A172 (cell line): Measurements from ENCODE around the gene ZEB2. TPM values are rescaled to one million over a fixed set of nuclear protein-coding genes. Genes with fewer than 3 reads are reported as not detected.

ENCODE experiments used
- DNase-seq: peaks from one replicate; pipeline ENCODE4 v3.0.0-alpha.2; 2015; ENCODE audit warnings: low spot score
- total RNA-seq: library from RNA; depleted of rRNA; stranded (reverse); fragments of >200 nt; shearing (Covaris generic); gene quantifications from 2 replicates; pipeline ENCODE4 v1.2.3, GENCODE V29; 2014

Gene ZEB2
- total RNA-seq, 1 experiment from 2014 or later, result 35.0 TPM

GRCh38 chr2:144357623-144358373 is 162.1 kb downstream of the ZEB2 start:
- DNase-seq, result peak; percentile 96

- DNase-seq, result no peak
Measured at GRCh38 chr2:144356402-144356801, 163.5 kb downstream of the ZEB2 start.

GRCh38 chr2:144354953-144355352 is 165.0 kb downstream of the ZEB2 start:
- DNase-seq, result no peak

GRCh38 chr2:144351687-144352086 is 168.2 kb downstream of the ZEB2 start:
- DNase-seq, result no peak

GRCh38 chr2:144350151-144350802 is 169.6 kb downstream of the ZEB2 start:
- DNase-seq, result no peak

- no peak for DNase-seq
Measured at GRCh38 chr2:144349674-144350073, 170.2 kb downstream of the ZEB2 start.

- DNase-seq, result no peak
Measured at GRCh38 chr2:144348846-144349245, 171.1 kb downstream of the ZEB2 start.

- no peak for DNase-seq
Measured at GRCh38 chr2:144346229-144346628, 173.7 kb downstream of the ZEB2 start.

- DNase-seq, result no peak
Measured at GRCh38 chr2:144343145-144343544, 176.8 kb downstream of the ZEB2 start.

GRCh38 chr2:144341538-144341937 is 178.4 kb downstream of the ZEB2 start:
- DNase-seq, result no peak

GRCh38 chr2:144339048-144339447 is 180.9 kb downstream of the ZEB2 start:
- DNase-seq, result no peak

GRCh38 chr2:144334551-144334950 is 185.4 kb downstream of the ZEB2 start:
- DNase-seq, result no peak
